C1 segment of cervical spinal cord (tissue), 14 donors: ENCODE data around the gene UNC45A.
"Not testable (repeated sequence)": the region's sequence is repeated elsewhere in the genome, so short reads cannot be mapped to it uniquely, and the experiment has no call there.

Experiments used
- DNase-seq, 14 donors: peaks; one replicate each; lab custom pipeline; 2025; lab: John Stamatoyannopoulos, UW

The UNC45A gene

GRCh38 chr15:90903733-90904536 is 31.1 kb upstream of the UNC45A start:
- DNase-seq, result peak in 5 of 14 donors; percentile 40 to 66 (median 52)

GRCh38 chr15:90904746-90905145 is 30.3 kb upstream of the UNC45A start:
- DNase-seq, result no peak

- DNase-seq, result no peak
Observed at GRCh38 chr15:90905306-90906180, 29.5 kb upstream of the UNC45A start.

GRCh38 chr15:90906181-90906849 is 28.8 kb upstream of the UNC45A start:
- DNase-seq, result no peak

- peak in 1 of 14 donors; percentile 12 for DNase-seq
Observed at GRCh38 chr15:90907051-90907660, 27.9 kb upstream of the UNC45A start.

GRCh38 chr15:90907838-90908507 is 27.1 kb upstream of the UNC45A start:
- DNase-seq, result no peak

DNA sequence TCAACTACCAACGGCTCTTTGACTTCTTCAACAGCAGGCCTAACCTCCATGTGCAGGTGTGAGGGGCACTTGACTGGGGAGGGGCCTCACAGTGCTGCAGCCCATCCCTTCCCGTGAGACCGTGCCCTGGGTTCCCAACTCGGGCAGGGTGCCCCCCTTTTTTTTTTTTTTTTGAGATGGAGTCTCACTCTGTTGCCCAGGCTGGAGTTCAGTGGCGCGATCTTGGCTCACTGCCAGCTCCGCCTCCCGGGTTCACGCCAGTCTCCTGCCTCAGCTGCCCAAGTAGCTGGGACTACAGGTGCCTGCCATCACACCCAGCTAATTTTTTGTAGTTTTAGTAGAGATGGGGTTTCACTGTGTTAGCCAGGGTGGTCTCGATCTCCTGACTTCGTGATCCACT is 25.6 kb upstream of the UNC45A start:
- not testable (repeated sequence) for DNase-seq

- DNase-seq, result no peak
Observed at GRCh38 chr15:90909976-90910375, 25.1 kb upstream of the UNC45A start.

DNA sequence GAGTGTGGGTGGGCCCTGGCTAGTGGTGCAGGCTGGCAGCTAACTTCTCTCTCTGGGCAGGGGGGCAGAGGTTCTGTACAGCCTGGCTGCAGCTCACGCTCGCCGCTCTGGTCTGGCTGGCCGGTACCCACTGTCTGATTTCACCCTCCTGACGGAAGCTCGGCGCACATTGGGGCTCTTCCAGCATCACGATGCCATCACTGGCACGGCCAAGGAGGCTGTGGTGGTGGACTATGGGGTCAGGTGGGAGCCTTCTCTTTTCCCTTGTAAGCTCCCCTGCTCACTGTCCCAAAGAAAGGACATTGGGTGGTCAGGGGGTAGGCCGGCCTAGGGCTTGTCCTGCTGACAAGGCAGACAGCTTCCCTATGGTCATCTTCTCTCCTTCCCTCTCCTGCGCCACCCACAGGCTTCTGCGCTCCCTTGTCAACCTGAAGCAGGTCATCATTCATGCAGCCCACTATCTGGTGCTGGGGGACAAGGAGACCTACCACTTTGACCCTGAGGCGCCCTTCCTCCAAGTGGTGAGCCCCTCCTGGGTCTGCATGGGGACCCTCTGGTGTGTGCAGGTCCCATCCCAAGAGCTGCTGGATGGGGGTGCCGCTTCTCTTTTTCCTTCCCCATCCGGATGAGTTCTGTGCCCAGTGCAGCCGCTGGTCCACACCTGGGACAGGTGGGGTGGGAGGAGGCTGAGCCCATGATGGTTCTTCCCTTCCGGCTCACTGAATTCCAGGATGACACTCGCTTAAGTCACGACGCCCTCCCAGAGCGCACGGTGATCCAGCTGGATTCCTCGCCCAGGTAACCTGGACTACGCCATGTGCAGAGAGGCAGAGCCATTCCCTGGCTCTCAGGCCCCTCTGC is 24.4 kb upstream of the UNC45A start:
- DNase-seq, result no peak

DNA sequence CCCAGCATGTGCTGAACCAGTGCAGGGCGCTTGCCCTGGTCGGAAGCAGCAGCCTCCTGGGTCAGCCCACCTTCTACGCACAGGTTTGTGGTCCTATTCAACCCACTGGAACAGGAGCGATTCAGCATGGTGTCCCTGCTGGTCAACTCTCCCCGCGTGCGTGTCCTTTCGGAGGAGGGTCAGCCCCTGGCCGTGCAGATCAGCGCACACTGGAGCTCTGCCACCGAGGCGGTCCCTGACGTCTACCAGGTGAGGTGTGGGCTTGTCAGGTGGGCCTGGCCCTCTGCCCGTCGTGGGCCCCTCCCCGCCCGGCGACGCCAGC is 23.8 kb upstream of the UNC45A start:
- no peak for DNase-seq

GRCh38 chr15:90911906-90912769 is 22.9 kb upstream of the UNC45A start:
- no peak for DNase-seq

GRCh38 chr15:90912770-90913075 is 22.4 kb upstream of the UNC45A start:
- no peak for DNase-seq

DNA sequence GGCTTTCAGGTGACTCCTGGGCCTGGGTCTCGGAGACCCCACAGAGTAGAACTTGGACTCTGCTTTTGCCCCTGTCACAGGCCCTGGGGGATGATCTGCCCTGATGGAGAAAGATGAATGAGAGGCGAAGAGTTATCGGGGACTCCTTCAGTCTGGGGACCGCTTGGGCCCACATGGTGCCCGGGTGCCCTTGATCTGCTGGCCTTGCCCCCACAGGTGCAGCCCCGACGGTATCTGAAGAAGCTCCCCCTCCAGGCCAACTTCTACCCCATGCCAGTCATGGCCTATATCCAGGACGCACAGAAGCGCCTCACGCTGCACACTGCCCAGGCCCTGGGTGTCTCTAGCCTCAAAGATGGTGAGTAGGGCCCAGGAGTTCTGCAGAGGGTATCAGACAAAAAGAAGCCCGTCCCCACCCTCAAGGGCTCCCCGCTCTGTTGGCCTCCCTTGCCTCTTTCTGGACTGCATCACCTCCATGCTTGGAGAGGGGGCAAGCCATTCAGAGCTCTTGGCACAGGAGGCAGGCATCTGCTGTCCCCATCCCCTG is 21.6 kb upstream of the UNC45A start:
- DNase-seq, result no peak

DNA sequence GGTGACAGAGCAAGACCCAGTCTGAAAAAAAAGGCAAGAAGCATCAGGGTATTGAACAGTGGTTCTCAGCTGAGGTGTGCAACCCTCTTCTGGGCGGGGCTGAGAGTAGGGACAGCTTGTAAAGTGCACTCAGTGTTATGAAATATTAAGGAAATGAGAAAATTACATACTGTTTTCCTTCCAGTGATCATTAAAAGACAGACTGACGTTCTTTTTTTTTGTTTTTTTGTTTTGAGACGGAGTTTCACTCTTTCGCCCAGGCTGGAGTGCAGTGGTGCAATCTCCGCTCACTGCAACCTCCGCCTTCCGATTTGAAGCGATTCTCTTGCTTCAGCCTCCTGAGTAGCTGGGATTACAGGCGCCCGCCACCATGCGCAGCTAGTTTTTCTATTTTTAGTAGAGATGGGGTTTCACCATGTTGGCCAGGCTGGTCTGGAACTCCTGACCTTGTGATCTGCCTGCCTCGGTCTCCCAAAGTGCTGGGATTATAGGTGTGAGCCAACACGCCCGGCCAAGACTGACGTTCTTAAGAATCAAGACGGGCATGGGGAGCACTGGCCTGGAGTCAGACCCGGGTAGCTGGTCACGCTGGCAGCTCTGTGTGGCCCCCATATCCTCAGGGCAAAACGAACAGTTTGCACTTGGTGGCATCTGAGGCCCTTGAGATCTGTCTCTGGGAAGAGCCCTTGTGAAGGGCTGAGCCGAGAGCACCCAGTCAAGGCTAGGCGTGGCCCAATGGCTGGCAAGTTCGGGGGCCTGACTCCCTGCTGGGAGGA is 20.6 kb upstream of the UNC45A start:
- DNase-seq, result no peak

DNA sequence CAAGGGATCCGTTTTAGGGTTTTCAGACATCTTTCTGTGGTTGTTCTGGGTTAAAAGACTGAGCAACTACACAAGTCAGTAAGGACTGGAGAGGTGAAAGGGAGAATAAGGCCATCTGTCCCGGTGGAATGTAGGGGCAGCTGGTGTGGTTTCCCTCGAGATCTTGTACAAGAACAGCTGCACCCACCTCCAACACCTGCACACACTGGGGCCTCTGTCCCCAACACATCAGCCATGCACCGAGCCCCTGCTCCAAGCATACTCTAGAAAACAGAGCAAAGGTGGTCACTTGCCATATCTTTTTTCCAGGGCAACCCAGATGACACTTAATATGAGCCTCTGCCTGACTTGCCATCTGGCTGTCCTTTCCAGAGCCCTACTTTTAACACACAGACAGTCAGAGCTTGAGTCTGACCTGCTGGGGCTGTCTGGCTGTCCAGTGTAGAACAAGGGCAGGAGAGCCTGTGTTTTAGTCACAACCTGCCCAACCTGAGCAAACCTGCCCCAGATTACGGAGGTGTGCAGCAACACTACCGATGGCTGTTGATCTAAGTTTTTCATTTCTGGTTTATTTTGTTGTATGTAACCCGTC is 19.8 kb upstream of the UNC45A start:
- DNase-seq, result no peak

GRCh38 chr15:90915808-90916440 is 19.2 kb upstream of the UNC45A start:
- peak in 5 of 14 donors; percentile 9 to 62 (median 16) for DNase-seq

- DNase-seq, result no peak
Observed at GRCh38 chr15:90916461-90916860, 18.6 kb upstream of the UNC45A start.

- DNase-seq, result no peak
Observed at GRCh38 chr15:90917569-90917968, 17.5 kb upstream of the UNC45A start.
